K562 (cell line): Measurements from ENCODE around the gene VDR. TPM values are rescaled to one million over a fixed set of nuclear protein-coding genes. Genes with fewer than 3 reads are reported as not detected.
A peak's percentile ranks its signal among the peaks of the same experiment; 100 is the strongest.

Experiments
- ATAC-seq: fragments of 200-7000 bp; cut with Tn5 transposase; 3 replicates; pipeline ENCODE4 v1.9.1; 2020; ENCODE audit warnings: moderate library complexity
- BruUV-seq: library from RNA; stranded (reverse); fragments of 400-500 nt; replicated peaks from 2 replicates; lab custom pipeline; 2021; lab: Mats Ljungman, UMichigan
- CTCF ChIA-PET: fragments of 300-600 bp; formaldehyde crosslinking; extraction: SDS; loops from one replicate; lab custom pipeline; 2021; ENCODE audit warnings: low intra/inter-chr PET ratio; lab: Yijun Ruan, JAX
- POLR2A ChIA-PET: fragments of 300-600, 350-650 bp; sonication (Branson Sonifier 250); formaldehyde crosslinking; extraction: SDS; loops from one replicate; lab custom pipeline; 2021; ENCODE audit warnings: antibody characterized with exemption, inconsistent platforms; lab: Yijun Ruan, JAX
- DNase-seq, 4 experiments: peaks; one replicate each; pipeline versions ENCODE4 v3.0.0 to v3.0.0-alpha.2; 2011 to 2018; ENCODE audit warnings: low spot score in 3 of 4, mixed read lengths in 3 of 4; ENCODE audit errors: extremely low read depth in 1 of 4
- FAIRE-seq: peaks from 2 replicates; lab custom pipeline; 2011; peaks lifted over from hg19 to GRCh38; lab: Jason Lieb, UNC
- H2AFZ ChIP-seq: 2 replicates; pipeline ENCODE4 v1.6.0; 2011; ENCODE audit warnings: low read depth, low read length, control low read depth, inconsistent platforms
- H3K27ac ChIP-seq: fragments of 200-600 bp; 3 replicates; pipeline ENCODE4 v1.8.0; 2011; ENCODE audit warnings: low read depth, mild to moderate bottlenecking, control low read depth, inconsistent platforms, low read length, moderate library complexity, mixed read lengths; ENCODE audit errors: extremely low read depth
- H3K27me3 ChIP-seq, 2 experiments: fragments of 300-600 bp in 1 of 2; 2 replicates in 1 of 2; 3 replicates in 1 of 2; pipeline versions ENCODE4 v1.6.0 to v1.8.0; 2011; ENCODE audit warnings: inconsistent platforms in 2 of 2, low read length in 2 of 2, mild to moderate bottlenecking in 1 of 2, mixed read lengths in 1 of 2, moderate library complexity in 1 of 2; ENCODE audit not compliant: control insufficient read depth in 2 of 2, insufficient read depth in 2 of 2
- H3K36me3 ChIP-seq: fragments of 300-600 bp; 3 replicates; pipeline ENCODE4 v1.8.0; 2011; ENCODE audit warnings: mild to moderate bottlenecking, low read length, inconsistent platforms; ENCODE audit not compliant: control insufficient read depth, insufficient read depth
- H3K4me1 ChIP-seq, 2 experiments: fragments of 200-600 bp in 1 of 2; replicated peaks in 1 of 2; 2 replicates in 1 of 2; 3 replicates in 1 of 2; pipeline versions ENCODE4 v1.5.1 to v1.8.0; 2011; ENCODE audit warnings: inconsistent platforms in 2 of 2, low read length in 2 of 2, mild to moderate bottlenecking in 1 of 2, mixed read lengths in 1 of 2, moderate library complexity in 1 of 2; ENCODE audit not compliant: control insufficient read depth in 2 of 2, insufficient read depth in 2 of 2
- H3K4me2 ChIP-seq: 2 replicates; pipeline ENCODE4 v1.6.1; 2011; ENCODE audit warnings: low read length, control low read depth, inconsistent platforms, mixed read lengths; ENCODE audit not compliant: insufficient read depth
- H3K4me3 ChIP-seq: fragments of 200-600 bp; sonication (generic), shearing (Covaris generic); 2 replicates; pipeline ENCODE4 v1.5.1; 2016; ENCODE audit warnings: control low read depth, inconsistent platforms
- H3K79me2 ChIP-seq: fragments of 200-600 bp; 3 replicates; pipeline ENCODE4 v1.8.0; 2011; ENCODE audit warnings: low read length, inconsistent platforms; ENCODE audit not compliant: control insufficient read depth, insufficient read depth
- H3K9ac ChIP-seq, 2 experiments: 2 replicates each; pipeline versions ENCODE4 v1.6.0 to v1.6.1; 2011; ENCODE audit warnings: low read depth in 2 of 2, low read length in 2 of 2, control low read depth in 1 of 2, inconsistent platforms in 1 of 2, mild to moderate bottlenecking in 1 of 2, mixed read lengths in 1 of 2; ENCODE audit not compliant: insufficient read depth in 1 of 2
- H3K9me1 ChIP-seq: one replicate; pipeline ENCODE4 v1.6.0; 2011; ENCODE audit warnings: inconsistent platforms, mild to moderate bottlenecking, low read length, moderate library complexity; ENCODE audit not compliant: control insufficient read depth, insufficient read depth
- H3K9me3 ChIP-seq: replicated peaks from 2 replicates; pipeline ENCODE4 v1.5.1; 2011; ENCODE audit warnings: low read depth, low read length, inconsistent platforms; ENCODE audit not compliant: control insufficient read depth, insufficient read depth
- H4K20me1 ChIP-seq: replicated peaks from 2 replicates; pipeline ENCODE4 v1.6.1; 2011; ENCODE audit warnings: low read length, inconsistent platforms, mixed read lengths; ENCODE audit not compliant: control insufficient read depth, insufficient read depth
- CTCF ChIP-seq, 3 experiments: IDR thresholded peaks in 2 of 3; conservative IDR thresholded peaks in 1 of 3; 2 replicates each; pipeline ENCODE4 v1.5.1; 2011 to 2012; ENCODE audit warnings: low read length in 3 of 3, mild to moderate bottlenecking in 3 of 3, control low read depth in 2 of 3, improper control_type of control experiment in 1 of 3, inconsistent platforms in 1 of 3, low read depth in 1 of 3, mixed read lengths in 1 of 3, moderate library complexity in 1 of 3; ENCODE audit not compliant: insufficient read depth in 2 of 3
- KLF10 ChIP-seq: fragments of 250-450 bp; sonication (Bioruptor Pico); IDR thresholded peaks from 2 replicates; pipeline ENCODE4 v1.6.1; 2021; ENCODE audit warnings: matching md5 sums
- TRIM24 ChIP-seq, 2 experiments: fragments of 450-650 bp; IDR thresholded peaks; 2 replicates each; pipeline ENCODE4 v1.6.1; 2016
- VEZF1 ChIP-seq: fragments of 200-800 bp; sonication (Bioruptor generic); IDR thresholded peaks from 2 replicates; pipeline ENCODE4 v1.6.1; 2017; ENCODE audit warnings: missing genetic modification characterization, missing compliant biosample characterization
- ZBTB7A ChIP-seq: IDR thresholded peaks from 2 replicates; pipeline ENCODE4 v1.6.1; 2011; ENCODE audit warnings: low read depth, mild to moderate bottlenecking, low read length, moderate library complexity, borderline replicate concordance; ENCODE audit not compliant: control insufficient read depth
- WGBS: fragments of 100-300 bp; shearing (Covaris generic); methylation state at CpG from one replicate; pipeline ENCODE4 v1.1.6; 2016; ENCODE audit warnings: low coverage, mixed read lengths; ENCODE audit not compliant: insufficient coverage; ENCODE audit errors: missing lambda C conversion rate; 5-methylcytosine and 5-hydroxymethylcytosine counted together
- in situ Hi-C: fragments of 300-500 bp; cut with MboI; formaldehyde crosslinking; loops from 4 replicates; pipeline ENCODE4 v1.15.0; 2018; ENCODE audit warnings: inconsistent platforms, mixed read lengths
- intact Hi-C: fragments of 100-400 bp; cut with micrococcal nuclease; formaldehyde crosslinking; loops from 2 replicates; pipeline ENCODE4 v1.14.2; 2022
- polyA plus RNA-seq, 8 experiments: library from polyadenylated mRNA; depleted of rRNA in 4 of 8; stranded (reverse) in 5 of 8; unstranded in 3 of 8; fragments of >200 nt; fragmentation: Nextera tagmentation in 2 of 8; fragmentation: Illumina TruSeq in 1 of 8; extraction: Ambion mirVana in 2 of 8; extraction: Trizol in 1 of 8; gene quantifications; 2 replicates each; pipeline versions ENCODE4 v1.2.1 to v1.2.3, GENCODE V29; 2011 to 2014; ENCODE audit warnings: inconsistent platforms in 1 of 8, missing spikeins in 1 of 8
- total RNA-seq, 7 experiments: library from RNA; depleted of rRNA in 6 of 7; stranded (reverse); fragments of >200 nt in 6 of 7; fragmentation: Illumina TruSeq in 2 of 7; extraction: Trizol in 2 of 7; gene quantifications; 2 replicates each; pipeline versions ENCODE4 v1.2.1 to v1.2.3, GENCODE V29; 2011 to 2021; ENCODE audit warnings: low replicate concordance in 1 of 7

Gene VDR
- total and polyA plus RNA-seq, 9 of the 15 experiments (the other 6 are each of a cell fraction or from before 2014, with no cell fraction given), result 0.61 to 4.8 (median 2.0) TPM

- POLR2A ChIA-PET, result interaction anchor here (0.6 to 0.9 kb wide), 3 partner anchors 9 to 32 kb away, joined by 3 to 4 read pairs (median 3); no protein-coding TSS in a partner anchor
- peak overlapping the region; percentile 10; the same call in 1 of the 3 replicates for H3K27ac ChIP-seq
- 58% methylated on average over 5 of the region's 5 CpGs for WGBS
- peaks cover 5 to 51% of the 10 kb centered on the region in 2 experiments for H3K4me1 ChIP-seq
- peaks cover 7% of the 10 kb centered on the region; the same call in 1 of the 2 replicates for H4K20me1 ChIP-seq
- H3K9me3 ChIP-seq, result no peaks in the 10 kb centered on the region
- intact Hi-C loops (no loop called here), in situ Hi-C loops (no loop called here)
- no peak for FAIRE-seq
- no peaks in the 10 kb centered on the region for H3K27me3 ChIP-seq
- CTCF ChIA-PET, result no interaction called here
- H3K4me3 ChIP-seq, result no peak overlapping the region
- no TSS peak for BruUV-seq
- TF ChIP-seq CTCF (IDR thresholded peaks at IDR 0.05 in 2 of 3, conservative IDR thresholded peaks at IDR 0.05 in 1 of 3; ENCODE audit: insufficient read depth in 2 of 3, low read depth in 1 of 3, low read length in 3 of 3), result peak; percentile 29 to 51 (median 31)
- peak; percentile 36; the same call in 1 of the 2 replicates for TF ChIP-seq ZBTB7A
- no peak for TF ChIP-seq TRIM24 (IDR thresholded peaks at IDR 0.05)
- peak; percentile 50; the same call in 1 of the 2 replicates for TF ChIP-seq VEZF1 (CRISPR knock-in tag)
- TF ChIP-seq KLF10 (CRISPR knock-in tag), result no peak
- peaks cover 89% of the 10 kb centered on the region; the same call in 2 of the 3 replicates for H3K36me3 ChIP-seq
- peak overlapping the region in 1 of 2 experiments; percentile 59; a peak in 1 of 4 replicates for H3K9ac ChIP-seq
- no peak overlapping the region for H2AFZ ChIP-seq
- peaks cover 84% of the 10 kb centered on the region for H3K79me2 ChIP-seq
- H3K9me1 ChIP-seq, result peaks cover 5% of the 10 kb centered on the region
- ATAC-seq, result peak; percentile 24; the same call in 1 of the 3 replicates
- no peak overlapping the region for H3K4me2 ChIP-seq
- no peak for DNase-seq
These were observed 102.5 kb downstream of the VDR start for GRCh38 chr12:47802312-47802711.
